Aorta (tissue), 5 donors: Measurements from ENCODE around the gene RPTOR. TPM values are rescaled to one million over a fixed set of nuclear protein-coding genes. Genes with fewer than 3 reads are reported as not detected.
"Not testable (repeated sequence)": the region's sequence is repeated elsewhere in the genome, so short reads cannot be mapped to it uniquely, and the experiment has no call there.

Source experiments
- ATAC-seq: fragments of 200-7000 bp; cut with Tn5 transposase; one replicate; pipeline ENCODE4 v1.9.1; 2022; ENCODE audit warnings: moderate library complexity; ENCODE audit not compliant: low FRiP score
- DNase-seq, 2 donors: peaks; one replicate each; pipeline ENCODE4 v3.0.0-alpha.2; 2020
- H3K27ac ChIP-seq, 2 donors: one replicate each; pipeline ENCODE4 v1.5.1; 2013; ENCODE audit warnings: low read length in 2 of 2, mild to moderate bottlenecking in 2 of 2, moderate library complexity in 2 of 2, control low read depth in 1 of 2, inconsistent platforms in 1 of 2, low read depth in 1 of 2
- H3K27me3 ChIP-seq, 2 donors: one replicate each; pipeline ENCODE4 v1.6.1; 2013; ENCODE audit warnings: control low read depth in 1 of 2, low read length in 1 of 2, mild to moderate bottlenecking in 1 of 2, moderate library complexity in 1 of 2; ENCODE audit not compliant: insufficient read depth in 2 of 2, control insufficient read depth in 1 of 2
- H3K36me3 ChIP-seq, 2 donors: one replicate each; pipeline ENCODE4 v1.6.1; 2013; ENCODE audit warnings: control low read depth in 1 of 2, low read length in 1 of 2, mild to moderate bottlenecking in 1 of 2; ENCODE audit not compliant: insufficient read depth in 2 of 2, control insufficient read depth in 1 of 2
- H3K4me1 ChIP-seq, 2 donors: one replicate each; pipeline ENCODE4 v1.6.1; 2013; ENCODE audit warnings: low read length in 2 of 2, control low read depth in 1 of 2, mild to moderate bottlenecking in 1 of 2, moderate library complexity in 1 of 2; ENCODE audit not compliant: insufficient read depth in 2 of 2, control insufficient read depth in 1 of 2
- H3K4me3 ChIP-seq, 2 donors: one replicate each; pipeline ENCODE4 v1.5.1; 2013; ENCODE audit warnings: low read length in 2 of 2, control low read depth in 1 of 2, mild to moderate bottlenecking in 1 of 2
- H3K9me3 ChIP-seq: one replicate; pipeline ENCODE4 v1.6.1; 2013; ENCODE audit warnings: mild to moderate bottlenecking, low read length; ENCODE audit not compliant: control insufficient read depth
- WGBS, 2 donors: extraction: QIAGEN DNeasy Blood & Tissue Kit; methylation state at CpG; one replicate each; pipeline ENCODE4 v1.1.7; 2013; 5-methylcytosine and 5-hydroxymethylcytosine counted together
- intact Hi-C, 2 donors: fragments of 100-400 bp; cut with DNase I; formaldehyde crosslinking; loops; one replicate each; pipeline versions ENCODE4 v1.14.2 to v1.15.0; 2022
- polyA plus RNA-seq, 2 donors: library from polyadenylated mRNA; stranded (reverse); fragments of 200-250 nt; gene quantifications; one replicate each; pipeline ENCODE4 v1.2.3, GENCODE V29; 2013
- total RNA-seq, 2 donors: library from RNA; stranded (reverse); fragmentation: NEBNext Ultra II Directional; extraction: Animal tissue kit (Norgen Biotek cat#: 25700); gene quantifications; one replicate each; pipeline ENCODE4 v1.2.1, GENCODE V29; 2021
- donor health status: healthy with polysubstance abuse.
- donor health status: Bipolar disorder and iron deficiency.
- donor health status: DM: no; HTN: no; CAD: no.
- donor health status: DM: no; HTN: no; CAD: no.
- donor health status: DM: yes; HTN: yes; CAD: no.

Gene RPTOR
- total and polyA plus RNA-seq, 4 donors = 2.1 to 31.4 (median 18.6) TPM

- Histone ChIP-seq H3K4me3 (no peak overlapping the region), H3K9me3 (no peaks in the 10 kb centered on the region), H3K27ac (no peak overlapping the region), H3K4me1 (no peaks in the 10 kb centered on the region), H3K27me3 (no peaks in the 10 kb centered on the region), H3K36me3 (no peaks in the 10 kb centered on the region)
- no peak for ATAC-seq
- intact Hi-C loops = no loop called here
- no peak for DNase-seq
- 87 to 91% methylated on average over 8 of the region's 8 CpGs for WGBS, 2 donors
Observed at GRCh38 chr17:80742091-80742490, 197.5 kb downstream of the RPTOR start.

GRCh38 chr17:80742581-80743180 is 198.0 kb downstream of the RPTOR start:
- ATAC-seq = no peak

DNA sequence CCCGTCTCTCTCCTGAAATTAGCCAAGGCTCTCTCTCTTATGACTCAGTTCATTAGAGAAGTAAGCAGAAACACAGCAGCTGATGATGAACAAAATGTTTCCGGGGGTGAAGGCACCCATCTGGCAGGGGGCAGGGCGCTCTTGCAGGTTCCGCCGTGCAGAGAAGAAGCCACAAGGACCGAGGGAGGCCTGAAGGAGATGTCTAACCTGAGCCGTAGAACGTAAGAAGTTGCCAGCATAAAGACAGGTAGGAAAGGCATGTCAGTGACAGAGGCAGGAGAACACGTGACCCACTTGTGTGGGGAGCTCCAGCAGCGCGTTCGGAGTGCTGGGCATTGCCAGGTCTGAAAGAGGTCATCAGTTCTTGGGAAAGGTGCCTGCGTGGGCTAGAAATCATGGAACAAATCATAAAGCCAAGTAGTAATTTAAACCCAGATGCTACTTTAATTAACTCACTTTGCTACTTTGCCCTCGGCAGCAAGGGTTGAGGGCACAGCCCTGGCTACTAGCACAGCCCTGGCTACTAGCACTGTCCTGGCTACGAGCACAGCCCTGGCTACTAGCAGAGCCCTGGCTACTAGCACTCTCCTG is 198.6 kb downstream of the RPTOR start:
- Histone ChIP-seq H3K4me3 (no peak overlapping the region), H3K36me3 (no peaks in the 10 kb centered on the region), H3K27me3 (no peaks in the 10 kb centered on the region), H3K9me3 (no peaks in the 10 kb centered on the region), H3K4me1 (no peaks in the 10 kb centered on the region), H3K27ac (no peak overlapping the region)
- intact Hi-C loops = no loop called here
- DNase-seq = no peak
- WGBS, 2 donors = 83 to 87% methylated on average over 15 of the region's 15 CpGs
- ATAC-seq = no peak

More at GRCh38 chr17:80742581-80743180, 198.0 kb downstream of the RPTOR start:
- Histone ChIP-seq H3K9me3 (no peaks in the 10 kb centered on the region), H3K27me3 (no peaks in the 10 kb centered on the region), H3K36me3 (no peaks in the 10 kb centered on the region), H3K27ac (no peak overlapping the region), H3K4me1 (no peaks in the 10 kb centered on the region), H3K4me3 (no peak overlapping the region)
- 55 to 63% methylated on average over 7 of the region's 7 CpGs for WGBS, 2 donors
- intact Hi-C loops = no loop called here
- no peak for DNase-seq

DNA sequence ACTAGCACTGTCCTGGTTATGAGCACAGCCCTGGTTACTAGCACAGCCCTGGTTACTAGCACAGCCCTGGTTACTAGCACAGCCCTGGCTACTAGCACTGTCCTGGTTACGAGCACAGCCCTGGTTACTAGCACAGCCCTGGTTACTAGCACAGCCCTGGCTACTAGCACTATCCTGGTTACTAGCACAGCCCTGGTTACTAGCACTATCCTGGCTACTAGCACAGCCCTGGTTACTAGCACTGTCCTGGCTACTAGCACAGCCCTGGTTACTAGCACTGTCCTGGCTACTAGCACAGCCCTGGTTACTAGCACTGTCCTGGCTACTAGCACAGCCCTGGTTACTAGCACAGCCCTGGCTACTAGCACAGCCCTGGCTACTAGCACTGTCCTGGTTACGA is 199.3 kb downstream of the RPTOR start:
- H3K9me3 ChIP-seq, H3K36me3 ChIP-seq, DNase-seq, H3K27ac ChIP-seq, H3K27me3 ChIP-seq, intact Hi-C loops, ATAC-seq, H3K4me1 ChIP-seq, H3K4me3 ChIP-seq: not testable (repeated sequence)
- WGBS, 2 donors = 50 to 81% methylated on average over 1 to 2 of the region's 2 CpGs

GRCh38 chr17:80744725-80745124 is 200.1 kb downstream of the RPTOR start:
- WGBS, 2 donors = 88 to 100% methylated on average over 1 of the region's 1 CpG
- ATAC-seq, intact Hi-C loops, H3K27me3 ChIP-seq, H3K4me3 ChIP-seq, H3K9me3 ChIP-seq, H3K36me3 ChIP-seq, DNase-seq, H3K27ac ChIP-seq, H3K4me1 ChIP-seq: not testable (repeated sequence)

DNA sequence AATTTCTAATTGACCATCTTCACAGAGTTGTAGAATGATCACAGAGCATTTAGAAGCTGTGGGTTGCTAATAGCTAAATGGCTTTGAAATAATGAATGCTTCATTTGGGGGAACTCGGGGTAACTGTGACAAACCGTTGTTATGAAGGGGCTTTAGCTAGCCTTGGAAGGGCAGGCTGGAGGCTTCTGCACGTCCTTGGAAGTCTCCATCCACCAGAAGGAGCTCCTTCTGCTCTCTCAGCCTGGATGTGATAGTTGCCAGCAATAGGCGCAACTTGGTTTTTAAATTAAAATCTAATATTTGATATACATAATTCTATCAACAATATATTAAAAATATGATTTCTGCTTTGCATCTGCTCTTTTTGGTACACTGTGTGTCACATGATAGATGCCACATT is 200.5 kb downstream of the RPTOR start:
- WGBS, 2 donors = 78 to 89% methylated on average over 4 of the region's 4 CpGs
- no peaks in the 10 kb centered on the region for H3K4me1 ChIP-seq
- no peak for DNase-seq
- no peaks in the 10 kb centered on the region for H3K9me3 ChIP-seq
- H3K4me3 ChIP-seq = no peak overlapping the region
- H3K27me3 ChIP-seq = no peaks in the 10 kb centered on the region
- no peak for ATAC-seq
- no peak overlapping the region for H3K27ac ChIP-seq
- H3K36me3 ChIP-seq = no peaks in the 10 kb centered on the region
- intact Hi-C loops = no loop called here

DNA sequence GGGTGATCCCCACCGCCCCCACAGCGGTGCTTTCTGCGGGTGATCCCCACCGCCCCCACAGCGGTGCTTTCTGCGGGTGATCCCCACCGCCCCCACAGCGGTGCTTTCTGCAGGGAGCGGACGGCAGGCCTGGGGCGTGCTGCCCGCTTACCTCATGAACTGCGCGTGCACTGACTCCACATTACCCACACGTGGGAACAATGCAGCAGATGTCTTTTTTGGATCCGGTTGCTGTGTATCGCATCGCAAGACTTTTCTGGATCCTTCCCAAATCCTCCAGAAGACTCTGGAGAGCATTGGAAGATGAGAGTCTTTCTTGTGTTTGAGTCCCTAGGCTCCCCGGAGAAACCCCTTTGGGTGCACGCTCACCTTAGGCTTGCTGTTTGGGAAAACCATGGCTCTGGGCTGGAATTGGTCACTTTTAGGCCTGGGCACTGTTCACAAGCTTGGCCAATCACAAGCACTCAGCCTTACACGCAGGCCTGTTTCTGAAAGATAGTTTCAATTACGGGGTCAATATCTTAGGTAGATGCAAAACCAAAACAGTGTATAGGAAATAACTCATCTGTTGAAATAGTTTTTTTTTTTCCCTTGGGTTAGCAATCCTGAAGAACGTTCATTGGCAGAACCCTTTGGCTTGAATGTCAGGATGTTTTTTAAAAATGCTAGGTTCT is 201.8 kb downstream of the RPTOR start:
- WGBS, 2 donors = 94% methylated on average over 20 to 22 of the region's 23 CpGs
- no peak for ATAC-seq
- no peak for DNase-seq
- intact Hi-C loops = no loop called here
- Histone ChIP-seq H3K9me3 (no peaks in the 10 kb centered on the region), H3K4me3 (no peak overlapping the region), H3K36me3 (no peaks in the 10 kb centered on the region), H3K27me3 (no peaks in the 10 kb centered on the region), H3K27ac (no peak overlapping the region), H3K4me1 (no peaks in the 10 kb centered on the region)

DNA sequence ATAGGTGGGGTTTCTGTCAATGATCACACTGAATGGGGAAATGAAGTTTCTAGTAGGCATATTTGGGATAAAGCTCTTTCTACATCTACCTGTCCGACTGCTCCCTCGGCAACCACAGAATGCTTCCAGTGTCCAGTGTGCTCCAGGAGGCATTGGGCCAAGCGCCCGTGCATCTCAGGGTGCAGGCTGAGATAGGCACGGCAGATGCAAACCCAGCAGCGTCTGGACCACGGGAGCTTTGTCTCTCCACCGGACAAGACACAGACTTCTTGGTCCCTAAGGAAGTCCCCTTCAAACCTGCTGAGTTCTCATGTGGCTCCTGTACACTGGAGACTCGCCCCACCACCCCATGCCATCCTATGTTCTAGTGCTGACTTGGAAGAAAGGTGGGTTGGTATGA is 202.8 kb downstream of the RPTOR start:
- Histone ChIP-seq H3K27me3 (no peaks in the 10 kb centered on the region), H3K9me3 (no peaks in the 10 kb centered on the region), H3K27ac (no peak overlapping the region), H3K4me3 (no peak overlapping the region), H3K36me3 (no peaks in the 10 kb centered on the region), H3K4me1 (no peaks in the 10 kb centered on the region)
- intact Hi-C loops = no loop called here
- WGBS, 2 donors = 94% methylated on average over 9 of the region's 9 CpGs
- ATAC-seq (no peak), DNase-seq (no peak)

DNA sequence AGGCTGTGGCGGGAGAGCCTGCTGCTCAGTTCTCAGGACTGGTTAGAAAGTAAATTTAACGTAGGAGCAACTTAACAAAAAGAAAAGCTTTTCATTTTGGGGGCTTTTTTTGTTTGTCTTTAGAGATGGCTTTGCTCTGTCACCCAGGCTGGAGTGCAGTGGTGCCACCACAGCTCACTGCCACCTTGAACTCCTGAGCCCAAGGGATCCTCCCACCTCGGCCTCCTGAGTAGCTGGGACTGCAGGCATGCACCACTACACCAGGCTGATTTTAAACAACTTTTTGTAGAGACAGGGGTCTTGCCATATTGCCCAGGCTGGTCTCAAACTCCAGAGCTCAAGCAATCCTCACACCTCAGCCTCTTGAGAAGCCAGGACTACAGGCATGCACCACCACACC is 205.0 kb downstream of the RPTOR start:
- Histone ChIP-seq H3K27ac (no peak overlapping the region), H3K4me1 (no peaks in the 10 kb centered on the region), H3K36me3 (no peaks in the 10 kb centered on the region), H3K9me3 (no peaks in the 10 kb centered on the region), H3K27me3 (no peaks in the 10 kb centered on the region), H3K4me3 (no peak overlapping the region)
- ATAC-seq = no peak
- no peak for DNase-seq
- intact Hi-C loops = no loop called here
- WGBS, 2 donors = 98% methylated on average over 2 to 3 of the region's 3 CpGs
